HG03060 (cell line): ENCODE results near the gene SART3.
"Not testable (repeated sequence)": the region's sequence is repeated elsewhere in the genome, so short reads cannot be mapped to it uniquely, and the experiment has no call there.

Source experiments
- ATAC-seq: cut with Tn5 transposase; IDR thresholded peaks from one replicate; pipeline ENCODE4 v1.9.1; 2021; ENCODE audit warnings: low read depth, moderate number of reproducible peaks; ENCODE audit not compliant: unreplicated experiment

Gene SART3

DNA sequence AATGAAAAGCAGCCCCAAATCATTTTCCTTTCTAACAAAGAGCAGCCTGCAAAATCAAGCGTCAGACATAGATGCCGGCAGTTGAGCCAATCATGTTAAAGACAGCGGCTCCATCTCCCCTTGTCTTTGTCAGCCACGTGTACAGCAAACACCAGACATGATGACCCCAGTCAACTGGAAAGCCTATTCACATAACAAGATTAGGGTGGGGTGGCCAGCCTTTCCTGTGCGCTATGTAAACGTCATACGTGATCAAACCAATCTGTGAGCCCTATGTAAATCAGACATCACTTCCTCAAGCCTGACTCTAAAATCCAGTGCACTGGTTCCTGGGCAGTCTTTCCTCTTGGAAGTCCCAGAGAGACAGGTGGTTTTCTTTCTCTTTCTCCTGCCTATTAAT lies 55.8 kb downstream of the SART3 start:
- ATAC-seq, result no peak

DNA sequence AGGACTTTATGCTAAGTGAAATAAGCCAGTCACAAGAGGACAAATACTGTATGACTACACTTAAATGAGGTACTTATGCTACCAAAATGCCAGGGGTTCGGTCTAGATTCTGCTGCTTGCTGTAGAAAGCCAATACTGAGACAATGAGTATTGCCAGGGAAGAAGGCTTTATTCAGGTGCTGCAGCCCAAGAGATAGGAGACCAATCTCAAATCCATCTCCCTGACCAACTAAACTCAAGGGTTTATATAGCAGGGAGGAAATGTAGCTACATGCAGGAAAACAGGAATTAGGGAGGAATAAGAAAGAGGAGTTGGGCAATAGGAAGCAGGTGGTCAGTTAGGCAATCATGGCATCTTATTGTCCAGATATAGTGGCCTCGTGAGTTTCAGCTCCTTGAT lies 58.1 kb downstream of the SART3 start:
- no peak for ATAC-seq

DNA sequence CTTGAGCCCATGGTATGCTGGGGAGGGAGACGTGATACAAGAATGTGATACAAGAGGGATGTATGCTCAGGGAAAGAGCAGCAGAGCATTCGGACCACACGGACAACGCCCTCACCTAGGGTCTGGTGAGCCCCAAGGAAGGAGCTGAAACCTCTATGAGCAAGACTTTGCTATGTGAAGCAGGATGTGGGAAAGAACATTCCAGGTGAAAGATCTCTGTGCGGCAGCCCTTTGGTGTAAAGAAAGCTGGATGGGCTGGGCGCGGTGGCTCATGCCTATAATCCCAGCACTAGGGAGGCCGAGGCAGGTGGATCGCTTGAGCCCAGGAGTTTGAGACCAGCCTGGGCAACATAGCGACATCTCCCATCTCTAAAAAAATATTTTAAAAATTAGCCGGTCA lies 62.8 kb downstream of the SART3 start:
- no peak for ATAC-seq

GRCh38 chr12:108495823-108496579 lies 65.0 kb downstream of the SART3 start:
- no peak for ATAC-seq

DNA sequence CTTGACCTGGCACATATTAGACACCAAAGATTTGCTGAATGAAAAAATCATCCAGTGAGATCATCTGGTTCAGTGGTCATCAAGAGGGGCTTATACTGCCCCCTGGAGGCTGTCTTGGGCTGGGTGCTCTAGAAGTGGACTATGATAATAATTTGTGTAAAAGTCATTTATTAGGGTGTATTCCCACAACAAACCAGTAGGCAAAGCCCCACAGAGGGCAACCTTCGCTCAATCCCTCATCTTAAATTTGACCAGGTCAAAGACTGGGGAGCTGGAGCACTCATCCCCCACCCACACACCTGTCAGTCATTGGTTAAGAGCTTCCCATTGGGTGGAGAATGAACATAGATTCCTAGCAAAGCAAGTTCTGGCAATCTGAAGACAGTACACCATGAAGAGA lies 65.9 kb downstream of the SART3 start:
- no peak for ATAC-seq

DNA sequence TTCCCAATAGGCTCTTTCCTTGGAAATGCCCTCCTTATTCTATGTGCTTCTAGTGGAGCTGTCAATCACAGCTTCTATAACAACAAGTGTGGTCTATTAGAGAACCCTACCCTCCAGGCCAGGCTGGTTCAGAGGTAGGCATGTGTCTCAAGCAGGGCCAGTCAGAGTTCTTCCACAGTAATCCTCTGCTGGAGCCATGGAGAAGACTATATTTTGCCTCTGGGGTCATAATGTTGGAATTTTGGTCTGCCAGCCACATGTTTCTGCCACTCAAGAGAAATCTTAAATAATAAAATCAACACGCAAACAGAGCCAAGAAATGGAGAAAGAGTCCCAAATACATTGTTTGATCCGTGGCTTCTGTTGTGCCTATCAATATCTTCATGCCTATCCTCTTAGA lies 69.7 kb downstream of the SART3 start:
- no peak for ATAC-seq

- not testable (repeated sequence) for ATAC-seq
Measured at GRCh38 chr12:108487029-108487428, 73.9 kb downstream of the SART3 start.

DNA sequence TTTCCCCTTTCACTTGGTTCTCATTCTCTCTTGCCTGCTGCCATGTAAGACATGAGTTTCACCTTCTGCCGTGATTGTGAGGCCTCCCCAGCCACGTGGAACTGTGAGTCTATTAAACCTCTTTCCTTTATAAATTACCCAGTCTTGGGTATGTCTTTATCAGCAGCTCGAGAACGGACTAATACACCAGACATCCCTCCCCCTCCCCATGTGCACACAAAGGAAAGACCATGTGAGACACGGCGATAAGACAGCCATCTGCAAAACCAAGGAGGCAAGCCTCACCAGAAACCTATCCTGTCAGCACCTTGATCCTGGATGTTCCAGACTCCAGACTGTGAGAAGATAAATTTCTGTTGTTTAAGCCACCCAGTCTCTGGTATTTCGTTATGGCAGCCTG lies 75.6 kb downstream of the SART3 start:
- not testable (repeated sequence) for ATAC-seq

DNA sequence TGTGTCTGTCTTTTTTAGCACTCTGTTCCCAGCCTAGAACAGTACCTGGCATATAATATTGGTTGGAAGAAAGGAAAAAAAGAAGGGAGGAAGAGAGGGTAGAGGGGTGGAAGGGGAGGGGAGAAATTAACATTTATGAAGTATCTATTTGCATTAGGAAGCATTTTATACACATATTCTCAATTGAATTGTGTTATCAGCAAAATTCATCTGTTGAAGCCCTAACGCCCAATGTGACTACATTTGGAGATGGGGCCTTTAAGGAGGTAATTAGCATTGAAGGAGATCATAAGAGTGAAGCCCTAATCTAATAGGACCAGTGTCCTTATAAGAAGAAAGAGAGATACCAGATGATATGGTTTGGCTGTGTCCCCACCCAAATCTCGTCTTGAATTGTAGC lies 76.1 kb downstream of the SART3 start:
- ATAC-seq, result no peak

- no peak for ATAC-seq
Measured at GRCh38 chr12:108484431-108484830, 76.5 kb downstream of the SART3 start.

GRCh38 chr12:108483213-108484059 lies 77.5 kb downstream of the SART3 start:
- ATAC-seq, result no peak

DNA sequence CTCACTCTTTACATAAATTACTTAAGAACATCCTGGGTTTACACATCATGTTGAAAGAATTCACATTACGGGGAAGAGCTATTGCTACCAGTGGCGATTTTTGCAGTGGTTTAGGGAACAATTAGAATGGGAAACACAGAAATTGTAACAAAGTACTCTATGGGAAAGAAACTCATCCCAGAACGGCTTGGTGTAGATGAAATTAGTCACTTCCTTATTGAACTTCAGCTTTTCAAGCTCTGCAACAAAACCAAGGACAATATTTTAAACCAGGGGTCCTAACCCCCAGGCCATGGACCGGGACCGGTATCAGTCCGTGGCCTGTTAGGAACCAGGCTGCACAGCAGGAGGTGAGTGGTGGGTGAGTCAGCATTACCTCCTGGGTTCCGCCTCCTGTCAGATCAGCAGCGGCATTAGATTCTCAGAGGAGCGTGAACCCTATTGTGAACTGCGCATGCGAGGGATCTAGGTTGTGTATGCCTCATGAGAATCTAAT lies 78.2 kb downstream of the SART3 start:
- no peak for ATAC-seq

DNA sequence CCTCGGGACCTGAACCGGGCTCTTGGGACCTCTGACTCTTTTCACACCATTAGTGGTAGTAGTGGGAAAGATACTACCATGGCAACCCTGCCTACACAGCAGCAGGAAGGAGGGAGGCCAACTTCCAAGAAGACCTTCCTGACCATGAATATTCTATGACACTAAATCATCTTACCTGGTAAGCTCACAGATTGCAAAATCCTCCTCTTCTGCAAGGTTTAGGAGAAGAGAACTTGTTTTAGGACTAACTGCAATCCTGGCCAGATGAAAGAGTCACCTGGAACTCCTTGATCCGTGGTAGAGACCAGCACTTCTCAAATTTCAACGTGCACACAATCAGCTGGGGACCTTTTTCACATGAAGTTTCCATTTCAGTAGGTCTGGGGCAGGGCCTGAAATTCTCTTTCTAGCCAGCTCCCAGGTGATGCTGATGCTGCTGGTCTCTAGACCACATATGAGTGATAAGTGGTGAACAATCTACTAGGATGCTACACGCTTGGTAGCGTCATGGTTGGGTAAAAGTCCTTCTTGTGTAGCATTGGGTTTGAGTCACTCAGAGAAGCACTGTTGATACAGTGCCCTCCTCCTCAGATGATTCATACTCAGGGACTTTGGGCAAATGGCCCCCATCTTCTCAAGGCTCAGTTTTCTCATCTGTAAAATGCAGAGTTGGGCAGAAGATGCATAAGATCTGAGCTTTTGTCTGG lies 81.5 kb downstream of the SART3 start:
- ATAC-seq, result no peak

GRCh38 chr12:108478611-108479206 lies 82.3 kb downstream of the SART3 start:
- ATAC-seq, result no peak

DNA sequence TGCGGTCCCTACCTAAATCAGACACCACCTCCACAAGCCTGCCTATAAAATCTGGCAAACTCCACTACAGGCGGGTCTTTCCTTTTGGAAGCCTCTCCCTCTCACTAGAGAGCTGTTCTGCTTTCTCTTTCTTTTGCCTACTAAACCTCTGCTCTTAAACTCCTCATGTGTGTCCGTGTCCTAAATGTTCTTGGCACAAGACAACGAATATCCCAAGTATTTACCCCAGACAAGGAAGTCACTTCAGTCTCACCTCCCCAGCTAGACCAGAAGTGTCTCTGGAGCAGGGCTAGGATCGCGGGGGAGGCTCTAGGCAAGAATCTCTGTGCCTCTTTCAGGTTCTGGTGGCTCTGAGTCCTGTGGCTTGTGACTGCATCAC lies 83.1 kb downstream of the SART3 start:
- ATAC-seq, result no peak

DNA sequence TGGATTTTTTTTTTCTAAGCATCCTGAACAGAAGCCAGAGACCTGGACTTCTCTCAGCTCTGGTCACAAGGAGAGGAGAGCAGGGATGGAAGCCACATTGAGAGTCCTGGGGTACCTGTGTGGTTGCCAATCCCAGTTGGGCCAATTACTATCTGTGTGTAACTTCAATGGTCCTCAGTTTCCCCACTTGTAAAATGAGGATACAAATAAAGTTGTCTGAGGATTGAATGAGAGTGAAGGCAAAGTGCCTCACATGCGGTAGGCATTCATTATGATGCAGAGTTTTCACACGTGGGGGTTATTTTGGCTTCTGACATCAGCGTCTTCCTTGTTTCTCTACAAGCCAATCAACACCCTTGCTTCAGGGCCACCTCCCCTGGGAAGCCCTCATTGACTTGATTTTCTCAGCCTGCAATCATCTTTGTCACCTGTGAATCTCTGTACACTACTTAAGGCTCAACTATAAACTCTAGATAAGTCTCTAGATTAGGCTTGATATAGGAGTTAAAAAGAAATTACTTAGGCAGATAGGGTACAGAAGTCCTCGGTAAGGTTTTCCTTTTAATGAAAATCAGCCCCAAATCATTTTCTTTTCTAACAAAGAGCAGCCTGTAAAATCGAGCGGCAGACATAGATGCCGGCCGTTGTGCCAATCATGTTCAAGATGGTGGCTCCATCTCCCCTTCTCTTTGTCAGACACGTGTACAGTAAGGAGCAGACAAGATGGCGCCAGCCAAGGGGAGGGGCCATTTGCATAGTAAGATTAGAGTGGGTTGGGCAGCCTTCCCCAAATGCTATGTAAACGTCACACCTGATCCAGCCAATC lies 83.7 kb downstream of the SART3 start:
- ATAC-seq, result no peak

DNA sequence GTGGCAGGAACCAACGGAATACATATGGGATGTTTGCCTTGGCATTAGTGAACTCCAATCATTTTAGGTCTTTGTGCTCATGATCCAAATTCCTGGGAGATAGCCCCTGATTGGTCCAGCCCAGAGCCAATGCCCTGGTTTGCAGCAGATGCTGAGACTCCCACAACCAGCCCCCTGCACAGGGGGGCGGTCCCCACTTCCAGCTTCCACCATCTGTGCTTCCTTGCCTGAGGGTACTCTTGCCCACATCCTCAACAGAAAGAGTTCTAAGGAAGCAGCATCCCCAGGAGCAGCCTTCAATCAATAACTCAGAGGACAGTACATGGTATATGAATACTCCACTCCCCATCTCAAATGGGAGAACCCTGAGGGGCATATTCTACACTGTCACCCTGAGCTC lies 85.6 kb downstream of the SART3 start:
- ATAC-seq, result no peak

DNA sequence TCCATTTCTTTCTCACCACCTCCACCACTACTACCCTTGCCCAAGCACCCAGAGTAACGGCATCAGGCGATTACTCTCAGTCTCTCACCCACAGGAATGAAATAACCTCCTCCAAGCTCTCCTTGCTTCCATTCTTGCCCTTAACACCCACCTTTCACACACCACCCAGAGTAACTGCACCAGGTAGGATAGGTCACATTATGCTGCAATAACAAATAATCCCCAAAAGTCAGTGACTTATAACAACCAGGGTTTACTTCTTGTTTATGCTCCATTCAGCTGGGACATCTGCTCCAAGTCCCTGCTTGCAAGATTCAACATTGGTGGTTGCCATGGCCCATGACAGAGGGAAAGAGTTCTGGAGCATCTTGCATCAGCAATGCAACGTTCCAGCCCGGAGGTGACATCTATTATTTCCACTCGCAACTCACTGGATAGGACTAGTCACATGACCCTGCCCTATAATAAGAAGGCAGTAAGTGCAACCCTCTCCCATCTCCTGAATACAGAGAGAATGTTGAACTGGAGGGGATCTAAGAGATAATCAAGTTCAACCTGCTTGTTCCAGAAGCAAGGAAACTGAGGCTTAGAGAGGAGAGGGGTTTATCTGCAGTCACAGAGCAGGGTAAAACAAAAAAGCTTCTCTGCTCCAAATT lies 87.4 kb downstream of the SART3 start:
- no peak for ATAC-seq
